SJSA1 (cell line): ENCODE measurements around the gene CNOT6. TPM values are rescaled to one million over a fixed set of nuclear protein-coding genes. Genes with fewer than 3 reads are reported as not detected.

ENCODE experiments used
- DNase-seq, 2 experiments: peaks; one replicate each; pipeline ENCODE4 v3.0.0-alpha.2; 2015 to 2020; ENCODE audit warnings: low spot score in 2 of 2, low read depth in 1 of 2
- H3K27ac ChIP-seq: fragments of 250-450 bp; sonication (Bioruptor Pico); 2 replicates; pipeline ENCODE4 v1.5.1; 2020; ENCODE audit warnings: mild to moderate bottlenecking, moderate library complexity
- H3K27me3 ChIP-seq: fragments of 250-450 bp; sonication (Bioruptor Pico); replicated peaks from 2 replicates; pipeline ENCODE4 v1.5.1; 2020; ENCODE audit warnings: mild to moderate bottlenecking, moderate library complexity
- H3K36me3 ChIP-seq: fragments of 250-450 bp; sonication (Bioruptor Pico); 2 replicates; pipeline ENCODE4 v1.5.1; 2020; ENCODE audit warnings: mild to moderate bottlenecking
- H3K4me1 ChIP-seq: fragments of 250-450 bp; sonication (Bioruptor Pico); replicated peaks from 2 replicates; pipeline ENCODE4 v1.6.1; 2021; ENCODE audit warnings: mild to moderate bottlenecking
- H3K4me3 ChIP-seq: fragments of 250-450 bp; sonication (Bioruptor Pico); 2 replicates; pipeline ENCODE4 v1.5.1; 2020; ENCODE audit warnings: mild to moderate bottlenecking
- H3K9me3 ChIP-seq: fragments of 250-450 bp; sonication (Bioruptor Pico); replicated peaks from 2 replicates; pipeline ENCODE4 v1.5.1; 2020; ENCODE audit warnings: mild to moderate bottlenecking
- total RNA-seq: library from RNA; depleted of rRNA; stranded (reverse); fragments of >200 nt; shearing (Covaris generic); gene quantifications from 2 replicates; pipeline ENCODE4 v1.2.3, GENCODE V29; 2014

The CNOT6 gene
- total RNA-seq, 1 experiment from 2014 or later: 20.1 TPM

DNA sequence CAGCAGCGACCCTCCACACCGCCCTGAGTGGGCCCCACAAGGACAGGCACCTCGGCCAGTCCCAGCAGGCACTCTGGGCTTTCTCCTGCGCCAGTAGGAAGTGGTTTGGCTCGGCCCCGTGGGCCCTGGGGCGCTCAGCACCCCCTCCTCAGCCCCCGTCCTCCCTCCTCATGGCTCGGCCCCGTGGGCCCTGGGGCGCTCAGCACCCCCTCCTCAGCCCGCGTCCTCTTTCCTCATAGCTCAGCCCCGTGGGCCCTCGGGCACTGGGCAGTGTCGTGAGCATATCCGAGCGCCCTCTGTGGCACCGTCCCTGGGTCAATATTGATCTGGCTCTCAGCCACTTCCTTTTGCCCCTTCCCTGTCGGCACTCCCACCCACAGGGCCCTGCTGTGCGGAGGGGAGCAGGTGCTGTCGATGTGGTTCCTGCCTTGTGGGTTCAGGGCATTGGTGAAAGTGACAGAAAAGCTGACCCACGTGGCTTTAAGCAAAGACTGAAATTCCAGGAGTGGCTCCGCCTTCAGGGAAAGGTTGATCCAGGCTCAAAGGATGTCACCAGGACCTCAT, 102.6 kb downstream of the CNOT6 start:
- Histone ChIP-seq H3K4me3 (no peak overlapping the region), H3K36me3 (no peaks in the 10 kb centered on the region), H3K9me3 (no peaks in the 10 kb centered on the region), H3K27ac (no peak overlapping the region), H3K27me3 (peaks cover 27% of the 10 kb centered on the region), H3K4me1 (no peaks in the 10 kb centered on the region)
- DNase-seq: no peak

DNA sequence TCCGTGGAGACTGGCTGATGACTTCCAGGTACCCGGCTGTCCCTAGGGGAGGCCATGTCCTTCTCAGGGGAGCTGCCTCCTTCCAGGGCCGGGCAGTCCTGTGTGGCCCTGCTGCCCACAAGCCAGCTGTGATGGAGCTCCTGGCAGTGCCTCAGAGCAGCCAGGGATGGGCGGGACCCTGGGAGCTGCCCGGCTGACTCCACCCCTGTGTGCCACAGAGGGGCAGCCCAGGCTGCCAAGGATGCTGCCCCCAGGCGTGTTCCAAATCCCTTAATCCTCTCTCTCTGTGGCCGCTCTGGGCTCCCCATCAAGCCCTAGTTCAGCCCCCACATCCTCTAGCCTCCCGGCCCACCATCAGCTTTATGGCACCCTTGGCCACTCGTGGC, 104.1 kb downstream of the CNOT6 start:
- H3K36me3 ChIP-seq: no peaks in the 10 kb centered on the region
- H3K4me1 ChIP-seq: no peaks in the 10 kb centered on the region
- no peak overlapping the region for H3K27ac ChIP-seq
- peaks cover 20% of the 10 kb centered on the region for H3K27me3 ChIP-seq
- H3K9me3 ChIP-seq: no peaks in the 10 kb centered on the region
- no peak for DNase-seq
- H3K4me3 ChIP-seq: no peak overlapping the region

DNA sequence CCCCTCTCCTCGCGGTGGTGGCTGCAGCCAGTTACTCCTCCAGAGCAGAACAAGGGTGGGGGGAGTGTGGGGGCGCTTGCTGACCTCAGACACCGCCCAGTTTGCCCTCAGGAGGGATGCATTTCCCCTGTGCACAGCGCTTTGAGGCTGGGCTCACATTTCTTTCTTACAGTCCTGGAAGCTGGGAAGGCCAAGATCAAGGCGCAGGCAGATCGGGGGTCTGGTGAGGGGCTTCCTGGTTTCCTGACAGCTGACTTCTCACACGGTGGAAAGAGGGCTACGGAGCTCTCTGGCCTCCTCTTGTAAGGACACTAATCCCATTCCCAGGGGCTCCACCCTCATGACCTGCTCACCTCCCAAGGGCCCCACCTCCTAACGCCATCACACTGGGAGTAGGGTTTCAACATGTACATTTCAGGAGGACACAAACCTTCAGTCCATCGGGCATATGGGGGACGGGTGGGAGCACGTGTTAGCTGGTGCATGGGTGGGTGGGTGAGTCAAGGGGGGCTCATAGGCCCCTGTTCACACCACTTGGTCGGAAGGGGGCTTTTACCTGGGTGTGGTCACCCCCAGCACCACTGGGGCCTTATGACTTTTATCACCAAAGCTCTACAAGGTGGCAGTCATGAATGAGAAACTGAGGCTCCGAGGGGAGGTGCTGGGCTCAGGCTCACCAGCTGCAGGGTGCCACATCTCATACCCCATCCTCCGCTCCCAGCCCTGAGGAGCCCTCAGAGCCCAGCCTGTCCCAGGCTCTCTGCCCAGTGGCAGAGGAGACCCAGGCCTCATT, 104.8 kb downstream of the CNOT6 start:
- no peak for DNase-seq
- no peaks in the 10 kb centered on the region for H3K36me3 ChIP-seq
- H3K9me3 ChIP-seq: no peaks in the 10 kb centered on the region
- H3K4me1 ChIP-seq: no peaks in the 10 kb centered on the region
- no peak overlapping the region for H3K4me3 ChIP-seq
- H3K27ac ChIP-seq: no peak overlapping the region
- H3K27me3 ChIP-seq: peaks cover 15% of the 10 kb centered on the region

DNA sequence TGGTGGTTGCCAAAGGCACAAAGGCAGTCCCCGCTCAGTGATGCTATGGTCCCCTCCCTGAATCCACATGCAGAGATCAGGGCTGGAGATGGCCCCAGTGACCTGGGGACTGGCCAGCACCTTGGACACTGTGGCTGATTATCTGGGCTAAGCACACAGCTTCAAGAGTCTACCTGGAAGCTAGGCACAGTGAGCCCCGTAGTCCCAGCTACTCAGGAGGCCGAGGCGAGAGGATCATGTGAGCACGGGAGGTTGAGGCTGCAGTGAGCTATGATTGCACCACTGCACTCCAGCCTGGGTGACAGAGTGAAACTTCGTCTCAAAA, 105.4 kb downstream of the CNOT6 start:
- Histone ChIP-seq H3K4me1 (no peaks in the 10 kb centered on the region), H3K27ac (no peak overlapping the region), H3K36me3 (no peaks in the 10 kb centered on the region), H3K27me3 (peaks cover 15% of the 10 kb centered on the region), H3K4me3 (no peak overlapping the region), H3K9me3 (no peaks in the 10 kb centered on the region)
- no peak for DNase-seq

DNA sequence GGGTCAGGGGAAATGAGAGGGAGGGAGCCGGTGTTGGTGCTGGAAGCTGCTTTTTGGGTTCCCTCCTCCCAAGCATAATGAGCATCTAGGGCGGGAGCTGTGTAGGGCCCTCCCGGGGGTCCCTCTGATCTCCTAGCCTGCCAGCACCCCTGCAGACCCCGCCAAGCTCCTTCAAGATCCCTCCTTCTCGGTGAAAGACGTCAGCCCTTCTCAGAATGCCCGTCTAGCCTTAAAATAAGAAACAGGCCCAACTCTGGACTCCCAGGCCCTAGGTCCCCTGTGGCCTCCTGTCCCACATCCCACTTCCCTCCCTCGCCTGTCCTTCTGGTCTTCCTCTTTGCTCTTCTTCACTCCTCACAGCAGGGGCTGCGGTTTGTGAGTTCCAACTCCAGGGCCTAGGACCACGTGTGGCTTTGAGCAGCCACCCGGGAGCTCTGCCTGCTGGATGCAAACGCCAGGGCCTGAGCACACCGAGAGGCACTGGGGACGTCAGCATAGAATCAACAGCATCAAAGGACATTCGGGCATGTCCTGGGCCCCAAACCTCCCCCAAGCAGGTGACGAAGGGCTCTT, 105.9 kb downstream of the CNOT6 start:
- H3K9me3 ChIP-seq: no peaks in the 10 kb centered on the region
- no peaks in the 10 kb centered on the region for H3K36me3 ChIP-seq

DNA sequence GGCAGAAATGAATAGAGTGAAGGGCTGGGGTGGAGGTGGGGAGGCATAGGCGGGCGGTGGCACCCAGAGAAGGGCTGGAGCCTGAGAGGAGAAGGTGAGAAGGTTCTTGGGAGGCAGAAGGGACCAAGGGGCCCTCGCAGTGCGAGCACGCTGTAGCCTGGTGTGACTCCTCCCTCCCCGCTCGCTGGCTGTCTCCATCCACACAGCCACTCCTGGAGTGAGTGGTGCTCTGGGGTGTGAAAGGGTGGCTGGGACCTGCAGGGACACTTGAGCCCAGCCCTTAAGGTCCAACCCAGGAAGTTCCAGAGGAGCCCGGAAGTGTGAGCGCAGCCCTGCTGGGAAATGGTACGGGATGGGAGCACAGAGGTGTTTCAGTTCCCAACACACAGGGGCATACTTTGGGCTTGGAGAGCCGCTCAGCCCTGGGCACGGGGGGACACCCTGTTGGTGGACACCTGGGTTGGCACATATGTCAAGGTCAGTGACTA, 106.4 kb downstream of the CNOT6 start:
- H3K36me3 ChIP-seq: no peaks in the 10 kb centered on the region
- no peaks in the 10 kb centered on the region for H3K9me3 ChIP-seq
- H3K4me3 ChIP-seq: no peak overlapping the region
- H3K4me1 ChIP-seq: no peaks in the 10 kb centered on the region
- peak in 1 of 2 experiments; percentile 42 for DNase-seq
- H3K27me3 ChIP-seq: peaks cover 15% of the 10 kb centered on the region
- no peak overlapping the region for H3K27ac ChIP-seq

More for the DNA sequence above, 105.9 kb downstream of the CNOT6 start:
- peak in 1 of 2 experiments; percentile 42 for DNase-seq
- Histone ChIP-seq H3K4me1 (no peaks in the 10 kb centered on the region), H3K27me3 (peaks cover 15% of the 10 kb centered on the region), H3K27ac (no peak overlapping the region), H3K4me3 (no peak overlapping the region)

DNA sequence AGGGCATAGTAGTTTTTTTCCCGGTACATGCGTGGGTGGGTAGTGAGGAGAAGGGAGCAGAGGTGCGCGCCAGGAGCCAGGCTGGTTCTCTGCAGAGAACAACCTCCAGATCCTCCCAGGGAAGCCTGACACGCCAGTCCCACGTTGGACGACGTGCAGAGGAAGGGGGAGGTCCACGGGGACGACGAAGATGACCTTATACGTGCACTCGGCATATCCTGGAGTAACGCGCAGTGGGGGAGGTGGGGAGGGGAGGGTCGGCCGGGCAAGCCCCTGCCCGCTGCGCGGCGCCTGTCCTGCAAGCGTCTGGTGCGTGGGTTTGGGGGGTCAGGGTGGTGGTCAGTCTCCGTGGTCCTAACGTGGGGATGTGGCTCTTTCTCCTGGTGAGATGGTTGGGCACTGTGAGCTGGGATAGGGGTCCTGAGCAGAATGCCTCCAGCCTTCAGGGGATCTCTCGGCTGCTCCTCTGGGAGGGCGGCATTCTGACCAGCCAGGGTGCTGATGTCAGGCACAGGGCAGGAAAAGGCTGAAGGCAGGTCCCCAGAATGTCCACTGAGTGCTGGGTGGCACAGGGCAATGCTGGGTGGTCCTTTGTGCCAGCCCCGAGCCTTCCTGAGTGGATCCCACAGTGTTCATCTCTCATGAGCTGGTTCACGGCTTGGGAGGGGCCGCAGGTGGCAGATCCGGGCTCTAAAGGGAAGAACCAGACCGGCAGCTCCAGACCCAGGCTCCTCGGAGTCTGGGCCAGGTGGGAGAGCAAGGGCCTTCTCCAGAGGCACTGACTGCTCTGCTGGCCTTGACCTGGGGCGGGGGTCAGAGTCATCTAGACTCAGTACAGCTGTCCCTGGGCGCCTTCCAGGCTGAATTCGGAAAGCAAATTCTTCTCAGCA, 107.7 kb downstream of the CNOT6 start:
- Histone ChIP-seq H3K27me3 (peaks cover 15% of the 10 kb centered on the region), H3K27ac (no peak overlapping the region), H3K9me3 (no peaks in the 10 kb centered on the region), H3K4me1 (no peaks in the 10 kb centered on the region), H3K36me3 (no peaks in the 10 kb centered on the region), H3K4me3 (no peak overlapping the region)
- no peak for DNase-seq

DNA sequence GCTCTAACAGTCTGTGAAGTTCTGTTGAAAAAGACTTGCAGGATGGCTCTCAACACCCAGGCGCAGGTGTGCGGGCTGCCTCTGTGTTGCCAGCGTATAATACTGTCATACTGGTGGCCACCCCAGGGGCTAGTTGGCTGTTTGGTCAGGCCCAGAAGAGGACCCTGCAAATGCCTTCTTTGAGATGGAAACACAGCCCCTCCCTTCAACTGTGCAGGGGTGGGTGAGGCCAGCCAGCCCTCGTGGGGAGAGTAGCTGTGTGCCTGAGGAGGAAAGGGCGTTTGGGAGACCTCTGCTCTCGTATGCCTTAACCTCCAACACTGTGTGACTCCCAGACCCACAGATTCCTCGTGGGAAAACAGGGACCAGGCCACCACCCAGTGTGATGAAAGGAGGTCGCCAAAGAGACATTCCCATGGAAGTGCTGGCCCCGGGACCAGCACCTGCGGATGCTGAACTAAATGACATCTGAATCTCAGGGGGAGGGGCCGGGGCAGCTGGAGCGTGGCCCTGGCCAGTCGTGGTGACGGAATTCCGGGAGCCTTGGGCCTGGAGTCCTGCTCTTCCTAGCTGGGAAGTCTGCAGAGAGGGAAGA, 108.4 kb downstream of the CNOT6 start:
- no peak for DNase-seq
- Histone ChIP-seq H3K9me3 (no peaks in the 10 kb centered on the region), H3K27me3 (peaks cover 15% of the 10 kb centered on the region), H3K36me3 (no peaks in the 10 kb centered on the region), H3K27ac (no peak overlapping the region), H3K4me3 (no peak overlapping the region), H3K4me1 (no peaks in the 10 kb centered on the region)

DNA sequence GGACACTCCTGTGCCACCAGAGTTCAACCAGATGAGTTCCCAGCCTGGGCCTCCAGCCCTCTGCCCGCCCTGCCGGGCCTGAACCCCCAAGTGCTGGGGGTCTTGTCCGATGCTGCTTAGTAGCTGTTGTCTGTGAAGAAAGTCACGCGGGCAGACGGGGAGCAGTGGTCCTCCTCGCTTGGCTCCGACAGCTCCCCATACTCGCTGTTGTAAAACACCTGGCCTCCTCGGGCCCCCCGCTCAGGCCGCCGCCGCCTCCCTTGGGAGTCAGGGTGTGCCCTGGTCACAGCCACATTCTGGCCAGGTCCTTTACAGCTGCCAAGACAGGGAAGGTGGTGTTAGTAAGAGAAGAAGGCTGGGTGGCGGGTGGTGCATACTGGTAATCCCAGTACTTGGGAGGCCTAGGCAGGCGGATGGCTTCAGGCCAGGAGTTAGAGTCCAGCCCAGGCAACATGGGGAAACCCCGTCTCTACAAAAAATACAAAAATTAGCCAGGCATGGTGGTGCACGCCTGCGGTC, 109.0 kb downstream of the CNOT6 start:
- peaks cover 15% of the 10 kb centered on the region for H3K27me3 ChIP-seq
- no peak for DNase-seq
- no peaks in the 10 kb centered on the region for H3K9me3 ChIP-seq
- H3K27ac ChIP-seq: no peak overlapping the region
- H3K36me3 ChIP-seq: no peaks in the 10 kb centered on the region
- H3K4me3 ChIP-seq: no peak overlapping the region
- no peaks in the 10 kb centered on the region for H3K4me1 ChIP-seq

DNA sequence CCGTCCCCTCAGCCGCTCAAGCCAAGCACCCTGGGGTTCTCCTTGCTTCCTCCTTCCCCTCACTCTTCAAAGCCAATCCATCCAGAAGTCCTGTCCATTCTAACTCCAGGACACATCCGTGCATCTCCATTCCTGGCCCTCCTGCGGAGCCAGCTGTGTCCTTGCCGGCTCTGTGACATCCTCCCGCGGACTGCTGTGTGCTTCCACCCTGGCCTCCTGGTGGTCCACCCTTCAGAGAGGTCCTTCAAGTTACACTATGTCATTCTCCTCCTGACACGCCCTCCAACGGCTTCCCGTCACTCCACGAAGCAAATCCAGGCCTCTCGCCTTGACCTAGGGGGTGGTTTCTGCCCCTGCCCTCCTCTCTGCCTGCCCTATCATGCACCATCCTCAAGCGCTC, 110.1 kb downstream of the CNOT6 start:
- no peak overlapping the region for H3K27ac ChIP-seq
- DNase-seq: no peak
- H3K4me1 ChIP-seq: no peaks in the 10 kb centered on the region
- H3K4me3 ChIP-seq: no peak overlapping the region
- H3K36me3 ChIP-seq: no peaks in the 10 kb centered on the region
- peaks cover 15% of the 10 kb centered on the region; the same call in 1 of the 2 replicates for H3K27me3 ChIP-seq
- H3K9me3 ChIP-seq: no peaks in the 10 kb centered on the region

DNA sequence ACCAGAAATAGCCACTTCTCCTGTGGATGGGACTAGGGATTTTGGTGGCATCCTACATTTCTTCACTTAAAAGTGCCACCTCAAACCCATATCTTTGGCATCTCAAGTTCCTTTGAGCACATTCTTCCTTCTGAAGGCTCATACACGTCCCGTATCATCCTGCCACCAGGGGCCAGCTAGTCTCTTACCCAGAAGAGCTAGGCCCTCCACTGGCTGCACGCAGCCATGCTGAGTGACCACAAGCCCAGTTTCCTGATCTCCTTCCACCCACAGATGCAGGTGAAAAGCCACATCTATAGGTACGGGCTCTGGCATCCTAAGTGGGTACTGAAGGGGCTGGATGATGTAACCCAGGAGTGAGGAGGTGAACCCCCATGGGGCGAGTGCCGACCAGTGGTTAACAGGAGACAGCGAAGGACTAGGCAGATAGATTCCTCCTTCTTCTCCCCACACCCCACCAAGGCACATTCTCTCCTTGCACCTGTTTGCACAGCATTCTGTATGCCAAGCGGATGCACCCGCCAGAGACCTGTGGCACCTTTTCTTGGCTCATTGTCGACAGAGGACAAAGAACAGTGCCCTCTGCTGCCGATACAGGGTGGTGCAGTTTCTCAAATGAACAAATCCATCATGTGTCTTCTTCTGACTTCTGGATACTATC, 111.5 kb downstream of the CNOT6 start:
- peak in 1 of 2 experiments; percentile 42 for DNase-seq
- Histone ChIP-seq H3K27me3 (peaks cover 16% of the 10 kb centered on the region; the same call in 1 of the 2 replicates), H3K4me3 (no peak overlapping the region), H3K4me1 (no peaks in the 10 kb centered on the region), H3K27ac (no peak overlapping the region), H3K36me3 (no peaks in the 10 kb centered on the region), H3K9me3 (no peaks in the 10 kb centered on the region)

DNA sequence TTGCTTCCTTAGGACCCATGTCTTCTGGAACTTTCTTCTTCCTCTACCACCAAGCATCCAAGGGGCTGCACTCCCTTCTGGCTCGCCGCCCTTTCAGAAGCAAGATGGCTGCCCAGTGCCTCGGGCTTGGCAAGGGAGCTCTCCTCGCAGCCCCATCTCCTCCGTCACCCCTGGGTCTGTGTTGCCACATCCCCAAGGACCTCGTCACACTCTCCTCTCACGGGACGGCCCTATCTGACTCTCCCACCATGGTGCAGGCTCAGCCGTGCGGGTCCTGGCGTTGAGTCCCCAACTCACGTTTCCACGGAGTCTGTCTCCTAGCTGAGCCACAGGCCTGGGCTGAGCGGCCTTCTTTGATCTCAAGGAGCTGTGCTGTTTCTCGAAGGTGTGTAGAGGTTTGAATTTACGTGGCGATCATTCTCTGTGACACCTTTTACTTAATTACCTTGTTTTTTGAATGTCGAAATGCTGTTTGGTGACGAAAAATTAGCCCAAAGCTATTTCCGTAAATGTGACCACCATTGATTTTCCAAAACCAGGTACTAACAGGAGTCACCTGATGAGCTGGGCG, 112.1 kb downstream of the CNOT6 start:
- H3K4me1 ChIP-seq: no peaks in the 10 kb centered on the region
- H3K9me3 ChIP-seq: no peaks in the 10 kb centered on the region
- no peak overlapping the region for H3K4me3 ChIP-seq
- H3K27ac ChIP-seq: no peak overlapping the region
- H3K27me3 ChIP-seq: peaks cover 16% of the 10 kb centered on the region; the same call in 1 of the 2 replicates
- no peaks in the 10 kb centered on the region for H3K36me3 ChIP-seq
- no peak for DNase-seq
